IMR-90 (cell line): ENCODE data around the gene SCN8A. TPM values are rescaled to one million over a fixed set of nuclear protein-coding genes. Genes with fewer than 3 reads are reported as not detected.

ENCODE experiments used
- ATAC-seq: fragments of 200-7000 bp; cut with Tn5 transposase; 2 replicates; pipeline ENCODE4 v1.9.1; 2020; ENCODE audit warnings: low read depth, mild to moderate bottlenecking, moderate library complexity
- BruUV-seq: library from RNA; stranded (reverse); fragments of 400-500 nt; replicated peaks from 2 replicates; lab custom pipeline; 2021; lab: Mats Ljungman, UMichigan
- CTCF ChIA-PET: fragments of 300-600 bp; formaldehyde crosslinking; extraction: SDS; loops from one replicate; lab custom pipeline; 2021; ENCODE audit warnings: antibody characterized with exemption; lab: Yijun Ruan, JAX
- POLR2A ChIA-PET: fragments of 300-600 bp; sonication (Branson Sonifier 250); formaldehyde crosslinking; loops from one replicate; lab custom pipeline; 2022; ENCODE audit warnings: antibody characterized with exemption; ENCODE audit not compliant: unreplicated experiment; lab: Charles Lee
- DNase-seq: peaks from one replicate; pipeline ENCODE4 v3.0.0; 2013
- H2AFZ ChIP-seq: replicated peaks from 2 replicates; pipeline ENCODE3; 2013; ENCODE audit warnings: low read length, mild to moderate bottlenecking; ENCODE audit not compliant: poor library complexity
- H2AK5ac ChIP-seq: 2 replicates; pipeline ENCODE4 v1.6.1; 2013; ENCODE audit warnings: low read depth, low read length, inconsistent platforms
- H2AK9ac ChIP-seq: replicated peaks from 2 replicates; pipeline ENCODE3; 2013; ENCODE audit warnings: mild to moderate bottlenecking, low read depth, low read length, moderate library complexity; ENCODE audit not compliant: poor library complexity
- H2BK120ac ChIP-seq: 2 replicates; pipeline ENCODE4 v1.6.1; 2013; ENCODE audit warnings: low read depth, low read length, inconsistent platforms
- H2BK15ac ChIP-seq: 3 replicates; pipeline ENCODE4 v1.6.1; 2013; ENCODE audit warnings: low read depth, low read length, inconsistent platforms
- H2BK20ac ChIP-seq: 2 replicates; pipeline ENCODE4 v1.6.1; 2013; ENCODE audit warnings: low read depth, mild to moderate bottlenecking, inconsistent platforms, low read length, moderate library complexity
- H2BK5ac ChIP-seq: 2 replicates; pipeline ENCODE4 v1.6.1; 2013; ENCODE audit warnings: mild to moderate bottlenecking, low read depth, low read length, inconsistent platforms; ENCODE audit not compliant: poor library complexity, severe bottlenecking
- H3K14ac ChIP-seq: replicated peaks from 2 replicates; pipeline ENCODE4 v1.6.1; 2013; ENCODE audit warnings: low read depth, low read length, inconsistent platforms
- H3K18ac ChIP-seq: 2 replicates; pipeline ENCODE4 v1.6.1; 2013; ENCODE audit warnings: low read depth, low read length, control low read depth
- H3K23ac ChIP-seq: 2 replicates; pipeline ENCODE4 v1.6.1; 2013; ENCODE audit warnings: low read depth, low read length, inconsistent platforms
- H3K27ac ChIP-seq: 2 replicates; pipeline ENCODE4 v1.5.1; 2013; ENCODE audit warnings: mild to moderate bottlenecking, control low read depth, low read length; ENCODE audit not compliant: insufficient read depth
- H3K27me3 ChIP-seq: 2 replicates; pipeline ENCODE4 v1.6.1; 2013; ENCODE audit warnings: low read length; ENCODE audit not compliant: control insufficient read depth, insufficient read depth
- H3K36me3 ChIP-seq: 2 replicates; pipeline ENCODE4 v1.6.1; 2013; ENCODE audit warnings: low read length, mixed read lengths; ENCODE audit not compliant: control insufficient read depth, insufficient read depth
- H3K4ac ChIP-seq: 2 replicates; pipeline ENCODE4 v1.6.1; 2013; ENCODE audit warnings: low read depth, low read length, inconsistent platforms
- H3K4me1 ChIP-seq: 2 replicates; pipeline ENCODE4 v1.6.1; 2013; ENCODE audit warnings: low read length, mixed read lengths; ENCODE audit not compliant: control insufficient read depth, insufficient read depth
- H3K4me2 ChIP-seq: 2 replicates; pipeline ENCODE4 v1.6.1; 2013; ENCODE audit warnings: low read depth, mild to moderate bottlenecking, control low read depth, low read length, moderate library complexity
- H3K4me3 ChIP-seq: 2 replicates; pipeline ENCODE4 v1.5.1; 2013; ENCODE audit warnings: low read depth, mild to moderate bottlenecking, control low read depth, low read length, moderate library complexity; ENCODE audit not compliant: insufficient read depth
- H3K56ac ChIP-seq: 2 replicates; pipeline ENCODE4 v1.6.1; 2013; ENCODE audit warnings: low read length, inconsistent platforms; ENCODE audit not compliant: insufficient read depth; ENCODE audit errors: extremely low read depth
- H3K79me1 ChIP-seq, 2 experiments: 2 replicates each; pipeline ENCODE4 v1.6.1; 2013; ENCODE audit warnings: low read length in 2 of 2, inconsistent platforms in 1 of 2, low read depth in 1 of 2
- H3K9ac ChIP-seq: 2 replicates; pipeline ENCODE4 v1.6.1; 2013; ENCODE audit warnings: low read depth, low read length, control low read depth
- H3K9me1 ChIP-seq: 2 replicates; pipeline ENCODE4 v1.6.1; 2013; ENCODE audit warnings: low read length, inconsistent platforms; ENCODE audit not compliant: insufficient read depth
- H3K9me3 ChIP-seq: 2 replicates; pipeline ENCODE4 v1.6.1; 2013; ENCODE audit warnings: low read length; ENCODE audit not compliant: control insufficient read depth, insufficient read depth
- H4K20me1 ChIP-seq: 2 replicates; pipeline ENCODE4 v1.6.1; 2013; ENCODE audit warnings: low read length, inconsistent platforms; ENCODE audit not compliant: insufficient read depth
- H4K5ac ChIP-seq: 2 replicates; pipeline ENCODE4 v1.6.1; 2013; ENCODE audit warnings: mild to moderate bottlenecking, low read depth, low read length, control low read depth
- H4K8ac ChIP-seq, 2 experiments: 2 replicates each; pipeline ENCODE4 v1.6.1; 2013; ENCODE audit warnings: low read depth in 2 of 2, low read length in 2 of 2, control low read depth in 1 of 2, inconsistent platforms in 1 of 2
- H4K91ac ChIP-seq: 2 replicates; pipeline ENCODE4 v1.6.1; 2013; ENCODE audit warnings: low read depth, low read length, inconsistent platforms; ENCODE audit not compliant: insufficient read depth
- BHLHE40 ChIP-seq: fragments of 150-350 bp; IDR thresholded peaks from 2 replicates; pipeline ENCODE4 v1.6.1; 2016; ENCODE audit warnings: mild to moderate bottlenecking, low read depth, low read length
- RAD21 ChIP-seq: IDR thresholded peaks from 2 replicates; pipeline ENCODE4 v1.6.1; 2012; ENCODE audit warnings: low read length, improper control_type of control experiment
- WGBS, 2 experiments: methylation state at CpG; one replicate each; pipeline versions ENCODE4 v1.1.5 to v1.1.7; 2013; ENCODE audit warnings: missing lambda C conversion rate in 2 of 2; ENCODE audit not compliant: insufficient read length in 1 of 2; ENCODE audit errors: extremely low coverage in 2 of 2; 5-methylcytosine and 5-hydroxymethylcytosine counted together
- dilution Hi-C: fragments of 300-500 bp; cut with HindIII; formaldehyde crosslinking; loops from one replicate; pipeline ENCODE4 v1.14.3; 2018; ENCODE audit warnings: low sequenced_read_pairs; ENCODE audit not compliant: unreplicated experiment
- in situ Hi-C: fragments of 300-500 bp; cut with MboI; formaldehyde crosslinking; loops from 3 replicates; pipeline ENCODE4 v1.14.3; 2019; ENCODE audit warnings: low sequenced_read_pairs, inconsistent platforms, mixed read lengths
- intact Hi-C: fragments of 100-400 bp; cut with micrococcal nuclease; formaldehyde crosslinking; loops from 2 replicates; pipeline ENCODE4 v1.10.0; 2022
- polyA plus RNA-seq, 3 experiments: library from polyadenylated mRNA; depleted of rRNA; stranded (reverse); fragments of >200 nt; gene quantifications; 2 replicates each; pipeline ENCODE4 v1.2.3, GENCODE V29; 2012; ENCODE audit warnings: low replicate concordance in 1 of 3
- total RNA-seq: library from RNA; depleted of rRNA; stranded (reverse); fragments of >200 nt; gene quantifications from 2 replicates; pipeline ENCODE4 v1.2.3, GENCODE V29; 2012
- TF ChIP-seq, protein P1 (sequence below): fragments of 150-350 bp; IDR thresholded peaks from 2 replicates; pipeline ENCODE4 v1.6.1; 2017; ENCODE audit warnings: mild to moderate bottlenecking, antibody characterized with exemption, low read length, low read depth

SCN8A gene
- total and polyA plus RNA-seq, 2 of the 4 experiments (the other 2 are of a cell fraction), result 6.9 to 19.7 TPM

DNA sequence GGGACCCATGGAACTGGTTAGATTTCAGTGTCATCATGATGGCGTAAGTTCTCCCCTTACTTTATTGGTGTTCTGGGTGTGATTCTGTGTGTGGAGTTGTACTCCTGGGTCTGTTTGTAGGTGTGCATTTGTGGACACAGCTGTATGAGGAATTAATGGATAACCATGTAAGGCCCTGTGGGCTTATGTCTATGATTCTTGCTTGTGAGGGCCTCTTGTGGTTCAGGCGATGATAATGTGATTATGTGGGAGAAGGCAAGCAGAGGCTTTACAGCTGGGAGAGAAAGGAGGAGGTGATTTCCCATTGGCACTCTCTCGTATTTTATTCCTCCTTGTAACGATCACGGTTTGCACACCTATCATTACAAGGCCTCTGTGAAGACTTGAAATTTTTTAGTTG lies 96.1 kb downstream of the SCN8A start:
- Histone ChIP-seq H3K27me3 (no peaks in the 10 kb centered on the region), H3K9ac (no peak overlapping the region), H3K27ac (no peak overlapping the region), H2BK20ac (peak overlapping the region; percentile 59; the same call in 1 of the 2 replicates), H3K79me1 (peaks cover 0 to 22% of the 10 kb centered on the region in 2 experiments; a peak in 3 of 4 replicates), H3K4me1 (peaks cover 4% of the 10 kb centered on the region; the same call in 1 of the 2 replicates), H3K4ac (peak overlapping the region; percentile 38; the same call in 1 of the 2 replicates), H3K18ac (no peak overlapping the region; the same call in 1 of the 2 replicates), H4K91ac (no peak overlapping the region), H2BK15ac (no peak overlapping the region), H3K9me3 (no peaks in the 10 kb centered on the region), H4K8ac (peak overlapping the region in 1 of 2 experiments; percentile 47; a peak in 1 of 4 replicates), H3K9me1 (peaks cover 9% of the 10 kb centered on the region; the same call in 1 of the 2 replicates), H3K14ac (peak overlapping the region; percentile 50), H2AK5ac (0 out of 2 replicates have a peak overlapping the region, but pooled peaks have one; percentile 21), H2AK9ac (peak overlapping the region; percentile 22), H3K23ac (no peak overlapping the region), H2BK120ac (peak overlapping the region; percentile 48; the same call in 1 of the 2 replicates), H3K4me2 (no peak overlapping the region), H3K4me3 (no peak overlapping the region), H2BK5ac (no peak overlapping the region), H3K56ac (no peak overlapping the region), H4K20me1 (no peaks in the 10 kb centered on the region), H4K5ac (no peak overlapping the region), H3K36me3 (no peaks in the 10 kb centered on the region), H2AFZ (no peak overlapping the region)
- in situ Hi-C loops (no loop called here), intact Hi-C loops (loop anchor here (10.0 kb wide), 1 partner anchor 262 kb away; the partner anchor contains the start of gene SLC4A8), dilution Hi-C loops (no loop called here)
- ATAC-seq, result no peak
- ChIA-PET CTCF (no interaction called here), POLR2A (no interaction called here)
- 83% methylated on average over 1 of the region's 5 CpGs; no CpG with 5 or more reads in 1 of the 2 experiments for WGBS, 2 experiments
- no TSS peak for BruUV-seq
- TF ChIP-seq BHLHE40 (no peak), RAD21 (no peak)
- TF ChIP-seq, protein P1, sequence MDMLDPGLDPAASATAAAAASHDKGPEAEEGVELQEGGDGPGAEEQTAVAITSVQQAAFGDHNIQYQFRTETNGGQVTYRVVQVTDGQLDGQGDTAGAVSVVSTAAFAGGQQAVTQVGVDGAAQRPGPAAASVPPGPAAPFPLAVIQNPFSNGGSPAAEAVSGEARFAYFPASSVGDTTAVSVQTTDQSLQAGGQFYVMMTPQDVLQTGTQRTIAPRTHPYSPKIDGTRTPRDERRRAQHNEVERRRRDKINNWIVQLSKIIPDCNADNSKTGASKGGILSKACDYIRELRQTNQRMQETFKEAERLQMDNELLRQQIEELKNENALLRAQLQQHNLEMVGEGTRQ, result no peak
- no peak for DNase-seq
